SU-DHL-6 (cell line): ENCODE measurements around the gene KRT35.

ENCODE experiments used
- EZH2phosphoT487 ChIP-seq: fragments of 200-600 bp; sonication (generic), shearing (Covaris generic); conservative IDR thresholded peaks from 2 replicates; pipeline ENCODE4 v1.6.1; 2018; ENCODE audit warnings: mild to moderate bottlenecking, antibody characterized with exemption, low read length, moderate library complexity, mixed read lengths
- TF ChIP-seq, protein P1 (sequence below): fragments of 200-600 bp; sonication (generic); IDR thresholded peaks from one replicate; pipeline ENCODE4 v1.5.1; 2017; ENCODE audit warnings: antibody characterized with exemption, mild to moderate bottlenecking, low read length, moderate library complexity; ENCODE audit not compliant: insufficient read depth, poor library complexity, severe bottlenecking

GRCh38 chr17:41434415-41434814 lies 46.5 kb downstream of the KRT35 start:
- no peak for TF ChIP-seq EZH2phosphoT487
- TF ChIP-seq, protein P1, sequence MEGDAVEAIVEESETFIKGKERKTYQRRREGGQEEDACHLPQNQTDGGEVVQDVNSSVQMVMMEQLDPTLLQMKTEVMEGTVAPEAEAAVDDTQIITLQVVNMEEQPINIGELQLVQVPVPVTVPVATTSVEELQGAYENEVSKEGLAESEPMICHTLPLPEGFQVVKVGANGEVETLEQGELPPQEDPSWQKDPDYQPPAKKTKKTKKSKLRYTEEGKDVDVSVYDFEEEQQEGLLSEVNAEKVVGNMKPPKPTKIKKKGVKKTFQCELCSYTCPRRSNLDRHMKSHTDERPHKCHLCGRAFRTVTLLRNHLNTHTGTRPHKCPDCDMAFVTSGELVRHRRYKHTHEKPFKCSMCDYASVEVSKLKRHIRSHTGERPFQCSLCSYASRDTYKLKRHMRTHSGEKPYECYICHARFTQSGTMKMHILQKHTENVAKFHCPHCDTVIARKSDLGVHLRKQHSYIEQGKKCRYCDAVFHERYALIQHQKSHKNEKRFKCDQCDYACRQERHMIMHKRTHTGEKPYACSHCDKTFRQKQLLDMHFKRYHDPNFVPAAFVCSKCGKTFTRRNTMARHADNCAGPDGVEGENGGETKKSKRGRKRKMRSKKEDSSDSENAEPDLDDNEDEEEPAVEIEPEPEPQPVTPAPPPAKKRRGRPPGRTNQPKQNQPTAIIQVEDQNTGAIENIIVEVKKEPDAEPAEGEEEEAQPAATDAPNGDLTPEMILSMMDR, result no peak
